ENCODE data around the gene VPS51.
"Not testable (repeated sequence)": the region's sequence is repeated elsewhere in the genome, so short reads cannot be mapped to it uniquely, and the experiment has no call there.

VPS51 gene

DNA sequence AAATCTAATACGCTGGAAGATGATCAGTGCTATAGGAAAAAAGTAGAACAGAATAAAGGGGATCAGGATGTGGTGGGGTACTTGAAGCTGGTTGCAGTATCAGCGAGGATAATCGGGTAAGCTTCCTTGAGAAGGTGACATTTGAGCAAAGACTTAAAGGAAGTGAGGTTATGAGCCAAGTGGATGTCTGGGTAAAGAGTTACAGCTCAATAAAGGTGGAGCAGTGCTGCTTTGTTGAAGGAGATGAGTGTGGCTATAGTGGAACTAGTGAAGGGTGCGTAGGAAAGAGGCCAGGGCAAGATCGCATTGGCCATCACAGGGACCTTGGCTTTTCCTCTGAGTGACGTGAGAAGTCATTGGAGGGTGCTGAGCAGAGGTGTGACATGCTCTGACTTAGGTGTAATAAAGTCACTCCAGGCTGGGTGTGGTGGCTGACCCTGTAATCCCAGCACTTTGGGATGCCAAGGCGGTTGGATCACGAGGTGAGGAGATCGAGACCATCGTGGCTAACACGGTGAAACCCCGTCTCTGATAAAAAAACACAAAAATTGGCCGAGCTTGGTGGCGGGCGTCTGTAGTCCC lies 40.6 kb downstream of the VPS51 start:
- DNase-seq: no peak

DNA sequence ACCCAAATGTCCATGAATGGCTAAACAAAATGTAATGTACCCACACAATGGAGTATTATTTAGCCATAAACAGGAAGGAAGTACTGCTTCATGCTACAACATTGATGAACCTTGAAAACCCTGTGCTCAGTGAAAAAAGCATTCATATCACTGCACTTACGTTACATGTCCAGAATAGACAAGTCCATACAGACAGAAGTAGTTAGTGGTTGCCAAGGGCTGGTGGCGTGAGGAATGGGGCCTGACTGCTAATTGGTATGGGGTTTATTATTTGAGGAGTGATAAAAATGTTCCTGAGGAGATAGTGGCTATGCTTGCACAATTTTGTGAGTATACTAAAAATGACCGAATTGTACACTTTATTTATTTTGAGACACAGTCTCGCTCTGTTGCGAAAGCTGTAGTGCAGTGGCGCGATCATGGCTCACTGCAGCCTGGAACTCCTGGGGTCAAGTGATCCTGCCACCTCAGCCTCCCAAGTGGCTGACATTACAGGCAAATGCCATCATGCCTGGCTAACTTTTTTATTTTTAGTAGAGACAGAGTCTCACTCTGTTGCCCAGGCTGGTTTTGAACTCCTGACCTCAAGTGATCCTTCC lies 46.0 kb downstream of the VPS51 start:
- DNase-seq: no peak

GRCh38 chr11:65147352-65148075 lies 51.5 kb downstream of the VPS51 start:
- no peak for DNase-seq

DNA sequence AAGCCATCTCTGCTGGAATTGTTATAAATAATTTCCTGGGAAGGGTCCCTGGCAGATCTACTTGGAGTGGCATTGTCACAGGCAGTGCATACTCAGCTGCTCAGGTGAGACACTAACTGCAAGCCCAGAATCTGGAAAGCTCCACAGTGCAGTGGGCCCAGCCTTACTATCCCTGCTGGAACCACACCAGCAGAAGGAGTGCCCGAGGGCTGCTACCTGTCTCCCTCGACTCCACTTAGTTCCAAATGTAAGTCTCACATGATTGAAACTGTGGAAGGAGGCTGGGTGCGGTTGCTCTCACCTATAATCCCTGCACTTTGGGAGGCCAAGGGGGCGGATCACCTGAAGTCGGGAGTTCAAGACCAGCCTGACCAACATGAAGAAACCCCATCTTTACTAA lies 52.6 kb downstream of the VPS51 start:
- DNase-seq: no peak

GRCh38 chr11:65150131-65150508 lies 54.1 kb downstream of the VPS51 start:
- not testable (repeated sequence) for DNase-seq

DNA sequence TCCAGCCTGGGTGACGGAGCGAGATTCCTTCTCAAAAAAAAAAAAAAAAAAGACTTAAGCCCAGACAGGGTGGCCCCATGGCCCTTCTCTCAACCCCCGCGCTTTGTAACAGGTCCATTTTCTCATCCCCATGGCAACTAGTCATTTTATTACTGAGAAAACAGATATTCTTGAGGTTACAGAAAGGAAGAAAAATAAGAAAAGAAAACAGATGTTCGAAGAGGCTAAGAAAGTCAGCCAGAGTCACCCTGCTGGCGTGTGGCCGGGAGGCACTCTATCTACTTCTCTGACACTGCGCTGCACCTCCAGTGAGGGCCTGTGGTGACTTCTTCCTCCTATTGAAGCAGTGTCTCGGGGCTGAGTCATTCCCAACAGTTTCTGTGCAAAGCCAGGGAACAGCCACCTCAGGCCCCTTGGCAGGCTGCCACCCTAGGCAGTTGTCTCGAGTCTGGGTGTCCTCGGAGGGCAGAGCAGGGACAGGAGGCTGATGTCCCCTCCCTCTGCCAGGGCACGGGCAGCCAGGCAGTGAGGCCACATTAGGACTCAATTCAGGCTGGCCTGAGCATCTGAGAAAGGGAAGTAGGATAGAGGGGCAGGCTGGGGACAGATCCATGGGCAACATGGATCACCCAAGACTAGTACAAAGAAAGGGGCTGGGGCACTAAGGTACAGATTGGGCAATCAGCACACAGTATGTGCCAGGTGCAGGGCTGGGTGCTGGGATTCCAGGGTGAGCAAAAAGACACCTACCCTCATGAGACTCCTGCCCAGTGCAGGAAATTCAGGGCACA lies 54.7 kb downstream of the VPS51 start:
- no peak for DNase-seq

DNA sequence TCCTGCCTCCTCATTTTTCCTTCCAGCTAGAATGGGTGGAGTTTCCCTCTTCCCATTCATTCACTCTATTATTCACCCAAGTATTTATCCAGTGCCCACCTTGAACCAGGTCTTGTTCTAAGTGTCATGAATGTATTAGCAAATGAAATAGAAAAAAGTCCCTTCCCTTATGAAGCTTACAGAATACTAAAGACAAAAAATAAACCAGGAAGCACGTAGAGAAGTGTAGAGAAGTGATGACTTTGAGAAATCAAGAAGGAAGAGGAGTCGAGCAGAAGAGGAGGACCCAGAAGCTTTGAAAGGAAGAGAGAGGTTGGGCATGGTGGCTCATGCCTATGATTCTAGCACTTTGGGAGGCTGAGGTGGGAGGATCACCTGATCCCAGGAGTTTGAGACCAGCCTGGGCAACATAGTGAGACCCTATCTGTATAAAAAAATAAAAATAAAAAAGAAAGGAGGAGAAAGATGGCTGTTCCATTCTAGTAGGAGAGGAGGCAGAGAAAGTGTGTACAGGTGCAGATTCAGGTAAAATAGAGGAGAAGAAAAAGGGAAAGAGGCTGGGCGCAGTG lies 55.4 kb downstream of the VPS51 start:
- DNase-seq: no peak

DNA sequence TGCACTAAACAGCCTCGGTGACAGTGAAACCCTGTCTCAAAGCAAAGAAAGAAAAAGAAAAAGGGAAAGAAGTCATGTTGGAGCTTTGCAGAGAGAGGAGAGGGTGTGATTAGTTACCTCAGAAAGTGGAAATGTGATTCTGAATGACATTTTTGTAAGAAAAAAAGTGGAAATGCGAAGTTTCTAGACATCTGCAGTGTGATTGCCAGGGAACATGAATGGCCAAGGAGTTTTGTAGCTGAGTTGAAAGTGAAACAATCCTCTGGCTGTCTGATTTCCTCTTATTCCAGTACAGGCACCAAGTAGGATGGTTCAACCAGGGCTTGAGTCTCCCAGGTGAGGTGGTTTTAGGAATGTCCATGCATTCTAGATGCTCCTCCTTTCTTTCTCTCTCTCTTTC lies 56.1 kb downstream of the VPS51 start:
- no peak for DNase-seq

GRCh38 chr11:65156256-65156655 lies 60.2 kb downstream of the VPS51 start:
- DNase-seq: no peak

DNA sequence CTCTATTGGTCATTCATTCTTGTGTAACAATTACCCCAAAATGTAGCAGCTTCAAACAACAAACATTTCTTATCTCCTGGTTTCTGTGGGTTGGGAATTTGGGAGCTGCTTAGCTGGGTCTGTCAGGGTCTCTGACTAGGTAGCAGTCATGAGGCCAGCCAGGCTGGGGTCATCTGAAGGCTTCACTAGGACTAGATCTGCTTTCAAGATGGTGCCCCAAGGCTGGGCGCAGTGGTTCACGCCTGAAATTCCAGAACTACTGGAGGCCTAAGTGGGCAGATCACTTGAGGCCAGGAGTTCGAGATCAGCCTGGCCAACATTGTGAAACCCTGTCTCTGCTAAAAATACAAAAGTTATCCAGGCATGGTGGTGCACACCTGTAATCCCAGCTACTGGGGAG lies 60.9 kb downstream of the VPS51 start:
- no peak for DNase-seq

DNA sequence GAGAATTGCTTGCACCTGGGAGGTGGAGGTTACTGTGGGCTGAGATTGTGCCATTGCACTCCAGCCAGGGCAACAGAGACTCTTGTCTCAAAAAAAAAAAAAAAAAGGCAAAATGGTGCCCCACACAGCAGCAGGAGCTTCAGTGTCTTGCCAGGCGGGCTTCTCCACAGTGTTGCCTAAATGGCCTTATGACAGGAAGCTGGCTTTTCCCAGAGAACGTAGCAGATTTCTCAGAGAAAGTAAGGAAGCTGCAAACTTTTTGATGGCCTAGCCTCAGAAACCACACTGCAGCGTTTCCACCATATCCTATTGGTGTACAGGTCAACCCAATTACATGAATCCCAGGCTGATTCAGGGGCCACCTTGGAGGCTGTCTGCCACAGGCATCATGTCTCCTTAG lies 61.3 kb downstream of the VPS51 start:
- DNase-seq: no peak

DNA sequence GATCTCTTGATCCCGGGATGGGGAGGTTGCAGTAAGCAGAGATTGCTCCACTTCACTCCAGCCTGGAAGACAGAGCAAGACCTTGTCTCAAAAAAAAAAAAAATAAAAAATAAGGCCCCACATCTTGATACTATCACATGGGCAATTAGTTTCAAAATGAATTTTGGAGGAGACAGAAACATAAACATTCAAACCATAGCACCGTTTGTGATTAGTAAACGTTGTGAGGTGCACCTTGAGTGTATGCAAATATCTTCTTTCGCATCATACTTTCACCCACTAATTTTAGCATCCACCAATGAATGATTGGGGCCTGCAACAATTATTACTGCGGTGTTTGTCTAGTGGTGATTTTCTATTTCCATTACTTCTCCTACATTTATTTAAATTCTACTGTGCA lies 63.0 kb downstream of the VPS51 start:
- no peak for DNase-seq

DNA sequence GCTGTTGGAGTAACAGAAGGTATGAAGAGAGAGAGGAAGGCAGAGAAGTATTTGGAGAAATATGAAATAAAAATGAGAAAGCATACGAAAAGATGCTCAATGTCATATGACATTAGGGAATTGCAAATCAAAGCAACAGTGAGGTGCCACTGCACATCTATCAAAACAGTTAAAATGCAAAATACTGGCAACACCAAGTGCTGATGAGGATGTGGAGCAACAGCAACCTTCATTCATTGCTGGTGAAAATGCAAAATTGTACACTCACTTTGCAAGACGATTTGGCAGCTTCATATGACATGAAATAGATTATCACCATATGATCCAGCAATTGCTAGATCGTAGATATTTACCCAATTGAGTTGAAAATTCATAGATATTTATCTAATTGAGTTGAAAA lies 64.6 kb downstream of the VPS51 start:
- no peak for DNase-seq

All from DMS 273 treated with DMSO at 0.1 percent for 48 hours (cell line).